AG09309 (cell line): ENCODE data around the gene MCM7.

ENCODE experiments used
- DNase-seq: peaks from one replicate; pipeline ENCODE4 v3.0.0-alpha.2; 2010; ENCODE audit warnings: low read depth
- H3K4me3 ChIP-seq: 2 replicates; pipeline ENCODE4 v1.5.1; 2011; ENCODE audit warnings: mild to moderate bottlenecking, low read depth, low read length, moderate library complexity; ENCODE audit not compliant: control insufficient read depth
- CTCF ChIP-seq: IDR thresholded peaks from 2 replicates; pipeline ENCODE4 v1.5.1; 2011; ENCODE audit warnings: mild to moderate bottlenecking, low read depth, low read length, inconsistent platforms; ENCODE audit not compliant: insufficient read depth, control insufficient read depth; ENCODE audit errors: missing control alignments

Gene MCM7

GRCh38 chr7:100072462-100072861 lies 28.7 kb downstream of the MCM7 start:
- DNase-seq = no peak
- TF ChIP-seq CTCF = no peak
- no peak overlapping the region for H3K4me3 ChIP-seq

GRCh38 chr7:100071018-100071723 lies 30.0 kb downstream of the MCM7 start:
- no peak overlapping the region for H3K4me3 ChIP-seq
- DNase-seq = no peak
- TF ChIP-seq CTCF = no peak

GRCh38 chr7:100069991-100070390 lies 31.2 kb downstream of the MCM7 start:
- DNase-seq = no peak
- no peak for TF ChIP-seq CTCF
- no peak overlapping the region for H3K4me3 ChIP-seq

- DNase-seq = no peak
- TF ChIP-seq CTCF = no peak
- H3K4me3 ChIP-seq = no peak overlapping the region
Observed at GRCh38 chr7:100066953-100067352, 34.2 kb downstream of the MCM7 start.

- no peak overlapping the region for H3K4me3 ChIP-seq
- DNase-seq = no peak
- no peak for TF ChIP-seq CTCF
Observed at GRCh38 chr7:100065452-100066186, 35.6 kb downstream of the MCM7 start.

- H3K4me3 ChIP-seq = no peak overlapping the region
- DNase-seq = no peak
- no peak for TF ChIP-seq CTCF
Observed at GRCh38 chr7:100064162-100064561, 37.0 kb downstream of the MCM7 start.
